Measurements from ENCODE around the gene NR4A1.

The NR4A1 gene

GRCh38 chr12:52011602-52012214 lies 39.5 kb upstream of the NR4A1 start:
- Histone ChIP-seq H3K4me3 (ENCODE audit: severe bottlenecking) (no peak overlapping the region), H3K36me3 (ENCODE audit: low read depth) (no peaks in the 10 kb centered on the region), H3K27me3 (ENCODE audit: insufficient read depth, poor library complexity, severe bottlenecking) (peaks cover 16% of the 10 kb centered on the region), H3K27ac (ENCODE audit: poor library complexity, severe bottlenecking) (no peak overlapping the region), H3K4me1 (ENCODE audit: insufficient read depth, poor library complexity, severe bottlenecking) (no peaks in the 10 kb centered on the region), H3K9me3 (ENCODE audit: severe bottlenecking) (no peaks in the 10 kb centered on the region)
- ATAC-seq (ENCODE audit: low read depth) (no peak), DNase-seq (ENCODE audit: low spot score) (no peak)
- TF ChIP-seq, protein P1, sequence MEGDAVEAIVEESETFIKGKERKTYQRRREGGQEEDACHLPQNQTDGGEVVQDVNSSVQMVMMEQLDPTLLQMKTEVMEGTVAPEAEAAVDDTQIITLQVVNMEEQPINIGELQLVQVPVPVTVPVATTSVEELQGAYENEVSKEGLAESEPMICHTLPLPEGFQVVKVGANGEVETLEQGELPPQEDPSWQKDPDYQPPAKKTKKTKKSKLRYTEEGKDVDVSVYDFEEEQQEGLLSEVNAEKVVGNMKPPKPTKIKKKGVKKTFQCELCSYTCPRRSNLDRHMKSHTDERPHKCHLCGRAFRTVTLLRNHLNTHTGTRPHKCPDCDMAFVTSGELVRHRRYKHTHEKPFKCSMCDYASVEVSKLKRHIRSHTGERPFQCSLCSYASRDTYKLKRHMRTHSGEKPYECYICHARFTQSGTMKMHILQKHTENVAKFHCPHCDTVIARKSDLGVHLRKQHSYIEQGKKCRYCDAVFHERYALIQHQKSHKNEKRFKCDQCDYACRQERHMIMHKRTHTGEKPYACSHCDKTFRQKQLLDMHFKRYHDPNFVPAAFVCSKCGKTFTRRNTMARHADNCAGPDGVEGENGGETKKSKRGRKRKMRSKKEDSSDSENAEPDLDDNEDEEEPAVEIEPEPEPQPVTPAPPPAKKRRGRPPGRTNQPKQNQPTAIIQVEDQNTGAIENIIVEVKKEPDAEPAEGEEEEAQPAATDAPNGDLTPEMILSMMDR (IDR thresholded peaks at IDR 0.05; ENCODE audit: poor library complexity, severe bottlenecking), result no peak

- TF ChIP-seq, protein P1 (IDR thresholded peaks at IDR 0.05; ENCODE audit: poor library complexity, severe bottlenecking), result no peak
- DNase-seq (ENCODE audit: low spot score) (no peak), ATAC-seq (ENCODE audit: low read depth) (no peak)
- Histone ChIP-seq H3K9me3 (ENCODE audit: severe bottlenecking) (no peaks in the 10 kb centered on the region), H3K4me1 (ENCODE audit: insufficient read depth, poor library complexity, severe bottlenecking) (no peaks in the 10 kb centered on the region), H3K36me3 (ENCODE audit: low read depth) (no peaks in the 10 kb centered on the region), H3K27me3 (ENCODE audit: insufficient read depth, poor library complexity, severe bottlenecking) (no peaks in the 10 kb centered on the region), H3K4me3 (ENCODE audit: severe bottlenecking) (no peak overlapping the region), H3K27ac (ENCODE audit: poor library complexity, severe bottlenecking) (no peak overlapping the region)
Observed at GRCh38 chr12:52013626-52014310, 37.5 kb upstream of the NR4A1 start.

- Histone ChIP-seq H3K27ac (ENCODE audit: poor library complexity, severe bottlenecking) (no peak overlapping the region), H3K9me3 (ENCODE audit: severe bottlenecking) (no peaks in the 10 kb centered on the region), H3K4me1 (ENCODE audit: insufficient read depth, poor library complexity, severe bottlenecking) (no peaks in the 10 kb centered on the region), H3K27me3 (ENCODE audit: insufficient read depth, poor library complexity, severe bottlenecking) (no peaks in the 10 kb centered on the region), H3K4me3 (ENCODE audit: severe bottlenecking) (no peak overlapping the region), H3K36me3 (ENCODE audit: low read depth) (no peaks in the 10 kb centered on the region)
- ATAC-seq (ENCODE audit: low read depth), result no peak
- TF ChIP-seq, protein P1 (IDR thresholded peaks at IDR 0.05; ENCODE audit: poor library complexity, severe bottlenecking), result no peak
- no peak for DNase-seq (ENCODE audit: low spot score)
Observed at GRCh38 chr12:52014567-52015530, 36.4 kb upstream of the NR4A1 start.

DNA sequence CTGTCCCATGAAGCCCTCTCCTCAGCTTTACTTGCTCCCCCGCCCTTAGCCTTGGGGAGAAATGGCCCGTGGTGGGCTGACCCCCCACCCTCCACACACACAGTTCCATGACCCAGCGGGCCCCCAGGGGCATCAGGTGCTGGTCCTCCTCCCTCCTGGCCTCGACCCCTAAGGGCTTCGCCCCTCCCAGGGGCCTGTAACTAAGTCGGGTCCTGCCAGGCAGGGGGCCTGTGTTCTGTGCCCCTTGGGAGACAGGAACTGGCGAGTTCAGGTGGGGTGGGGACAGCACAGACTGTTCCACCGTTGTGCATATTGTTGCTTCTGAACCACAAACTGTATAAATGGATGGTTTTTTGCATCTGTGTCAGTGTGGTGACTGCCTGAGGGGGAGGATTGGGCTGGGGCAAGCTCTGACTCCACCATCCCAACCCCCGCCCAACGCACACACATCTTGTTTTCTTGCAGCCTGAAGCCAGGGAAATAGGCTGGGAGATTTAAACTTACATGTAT lies 35.7 kb upstream of the NR4A1 start:
- H3K9me3 ChIP-seq (ENCODE audit: severe bottlenecking), result no peaks in the 10 kb centered on the region

More for the DNA sequence above, 35.7 kb upstream of the NR4A1 start:
- no peak overlapping the region for H3K4me3 ChIP-seq (ENCODE audit: severe bottlenecking)
- no peak for ATAC-seq (ENCODE audit: low read depth)
- TF ChIP-seq, protein P1 (IDR thresholded peaks at IDR 0.05; ENCODE audit: poor library complexity, severe bottlenecking), result no peak
- no peak overlapping the region for H3K27ac ChIP-seq (ENCODE audit: poor library complexity, severe bottlenecking)
- no peak for DNase-seq (ENCODE audit: low spot score)
- no peaks in the 10 kb centered on the region for H3K36me3 ChIP-seq (ENCODE audit: low read depth)
- no peaks in the 10 kb centered on the region for H3K4me1 ChIP-seq (ENCODE audit: insufficient read depth, poor library complexity, severe bottlenecking)
- H3K27me3 ChIP-seq (ENCODE audit: insufficient read depth, poor library complexity, severe bottlenecking), result no peaks in the 10 kb centered on the region

All from RWPE2 (cell line).